Nephron progenitor cell (in vitro differentiated cells): ENCODE results near the gene RENBP.
A peak's percentile ranks its signal among the peaks of the same experiment; 100 is the strongest.

Experiments used
- DNase-seq: peaks from one replicate; pipeline ENCODE4 v3.0.0; 2021
- H3K27ac Mint-ChIP-seq: 2 replicates; pipeline ENCODE4 v1.8.0; 2021; ENCODE audit warnings: mild to moderate bottlenecking, moderate library complexity, mixed read lengths
- H3K27me3 Mint-ChIP-seq: 2 replicates; pipeline ENCODE4 v1.8.0; 2021; ENCODE audit warnings: mild to moderate bottlenecking, low read depth, mixed read lengths; ENCODE audit not compliant: poor library complexity
- H3K36me3 Mint-ChIP-seq: 2 replicates; pipeline ENCODE4 v1.8.0; 2021; ENCODE audit warnings: low read depth, mixed read lengths
- H3K4me1 Mint-ChIP-seq: 2 replicates; pipeline ENCODE4 v1.8.0; 2021; ENCODE audit warnings: mixed read lengths
- H3K4me3 Mint-ChIP-seq: 2 replicates; pipeline ENCODE4 v1.8.0; 2021; ENCODE audit warnings: mild to moderate bottlenecking, moderate library complexity, mixed read lengths
- H3K9me3 Mint-ChIP-seq: 2 replicates; pipeline ENCODE4 v1.8.0; 2021; ENCODE audit warnings: mild to moderate bottlenecking, moderate library complexity, mixed read lengths
- TF ChIP-seq, protein P1 (sequence below): fragments of 200-600 bp; sonication (generic); IDR thresholded peaks from 2 replicates; pipeline ENCODE4 v1.5.0; 2021; ENCODE audit warnings: antibody characterized with exemption

RENBP gene

DNA sequence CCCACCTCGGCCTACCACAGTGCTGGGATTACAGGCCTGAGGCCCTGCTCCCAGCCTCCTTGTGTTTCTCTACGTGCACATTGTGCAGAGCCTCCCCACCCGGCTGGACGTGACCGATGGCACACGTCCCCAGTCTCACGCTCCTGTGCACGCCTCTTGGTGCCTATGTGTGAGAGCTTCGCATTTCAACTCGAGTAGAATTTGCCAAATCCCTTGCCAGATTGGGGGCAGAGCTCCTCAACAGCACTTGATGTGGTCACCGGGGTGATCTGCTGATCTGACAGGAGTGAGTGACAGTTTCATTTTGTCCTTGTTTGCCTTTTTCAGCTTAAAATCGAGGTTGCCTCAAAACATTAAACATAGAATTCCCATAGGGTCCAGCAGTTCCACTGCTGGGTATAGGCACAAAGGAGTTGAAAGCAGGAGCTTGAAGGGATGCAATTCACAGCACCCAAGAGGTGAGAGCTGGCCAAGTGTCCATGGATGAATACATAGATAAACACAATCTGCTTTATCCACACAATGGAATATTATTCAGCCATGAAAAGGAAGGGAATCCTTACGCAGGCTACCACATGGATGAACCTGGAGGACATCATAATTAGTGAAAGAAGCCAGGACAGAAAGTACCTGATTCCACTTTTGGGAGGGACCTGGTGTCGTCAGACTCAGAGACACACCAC, 45.7 kb upstream of the RENBP start:
- peaks cover 25% of the 10 kb centered on the region for H3K4me1 Mint-ChIP-seq
- no peak overlapping the region for H3K27ac Mint-ChIP-seq
- TF ChIP-seq, protein P1, sequence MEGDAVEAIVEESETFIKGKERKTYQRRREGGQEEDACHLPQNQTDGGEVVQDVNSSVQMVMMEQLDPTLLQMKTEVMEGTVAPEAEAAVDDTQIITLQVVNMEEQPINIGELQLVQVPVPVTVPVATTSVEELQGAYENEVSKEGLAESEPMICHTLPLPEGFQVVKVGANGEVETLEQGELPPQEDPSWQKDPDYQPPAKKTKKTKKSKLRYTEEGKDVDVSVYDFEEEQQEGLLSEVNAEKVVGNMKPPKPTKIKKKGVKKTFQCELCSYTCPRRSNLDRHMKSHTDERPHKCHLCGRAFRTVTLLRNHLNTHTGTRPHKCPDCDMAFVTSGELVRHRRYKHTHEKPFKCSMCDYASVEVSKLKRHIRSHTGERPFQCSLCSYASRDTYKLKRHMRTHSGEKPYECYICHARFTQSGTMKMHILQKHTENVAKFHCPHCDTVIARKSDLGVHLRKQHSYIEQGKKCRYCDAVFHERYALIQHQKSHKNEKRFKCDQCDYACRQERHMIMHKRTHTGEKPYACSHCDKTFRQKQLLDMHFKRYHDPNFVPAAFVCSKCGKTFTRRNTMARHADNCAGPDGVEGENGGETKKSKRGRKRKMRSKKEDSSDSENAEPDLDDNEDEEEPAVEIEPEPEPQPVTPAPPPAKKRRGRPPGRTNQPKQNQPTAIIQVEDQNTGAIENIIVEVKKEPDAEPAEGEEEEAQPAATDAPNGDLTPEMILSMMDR, result no peak
- no peak for DNase-seq
- peaks cover 54% of the 10 kb centered on the region for H3K9me3 Mint-ChIP-seq
- H3K27me3 Mint-ChIP-seq, result peaks cover 5% of the 10 kb centered on the region
- no peak overlapping the region for H3K4me3 Mint-ChIP-seq
- no peaks in the 10 kb centered on the region for H3K36me3 Mint-ChIP-seq

DNA sequence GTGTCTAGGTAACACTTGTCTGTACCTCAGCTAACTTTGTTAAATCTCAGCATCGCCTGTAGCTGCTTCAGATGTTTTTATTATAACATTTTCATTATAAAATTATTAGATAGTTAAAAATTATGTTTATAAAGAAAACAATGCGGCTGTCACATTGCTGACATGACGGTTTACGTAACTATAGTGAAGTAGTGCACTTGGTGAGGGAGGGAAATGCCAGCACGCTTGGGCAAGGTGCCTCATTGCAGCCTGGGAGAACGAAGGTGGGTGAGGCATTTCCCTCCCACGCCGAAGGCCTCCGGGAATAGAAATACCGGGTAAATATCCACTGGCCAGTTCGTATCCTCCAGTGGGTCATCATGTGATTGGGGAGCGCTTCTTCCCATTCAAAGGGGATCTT, 44.0 kb upstream of the RENBP start:
- H3K27ac Mint-ChIP-seq, result no peak overlapping the region
- no peak overlapping the region for H3K4me3 Mint-ChIP-seq
- no peak for DNase-seq
- TF ChIP-seq, protein P1, result no peak
- peaks cover 5% of the 10 kb centered on the region for H3K27me3 Mint-ChIP-seq
- H3K36me3 Mint-ChIP-seq, result no peaks in the 10 kb centered on the region
- peaks cover 52% of the 10 kb centered on the region for H3K9me3 Mint-ChIP-seq
- H3K4me1 Mint-ChIP-seq, result peaks cover 21% of the 10 kb centered on the region

DNA sequence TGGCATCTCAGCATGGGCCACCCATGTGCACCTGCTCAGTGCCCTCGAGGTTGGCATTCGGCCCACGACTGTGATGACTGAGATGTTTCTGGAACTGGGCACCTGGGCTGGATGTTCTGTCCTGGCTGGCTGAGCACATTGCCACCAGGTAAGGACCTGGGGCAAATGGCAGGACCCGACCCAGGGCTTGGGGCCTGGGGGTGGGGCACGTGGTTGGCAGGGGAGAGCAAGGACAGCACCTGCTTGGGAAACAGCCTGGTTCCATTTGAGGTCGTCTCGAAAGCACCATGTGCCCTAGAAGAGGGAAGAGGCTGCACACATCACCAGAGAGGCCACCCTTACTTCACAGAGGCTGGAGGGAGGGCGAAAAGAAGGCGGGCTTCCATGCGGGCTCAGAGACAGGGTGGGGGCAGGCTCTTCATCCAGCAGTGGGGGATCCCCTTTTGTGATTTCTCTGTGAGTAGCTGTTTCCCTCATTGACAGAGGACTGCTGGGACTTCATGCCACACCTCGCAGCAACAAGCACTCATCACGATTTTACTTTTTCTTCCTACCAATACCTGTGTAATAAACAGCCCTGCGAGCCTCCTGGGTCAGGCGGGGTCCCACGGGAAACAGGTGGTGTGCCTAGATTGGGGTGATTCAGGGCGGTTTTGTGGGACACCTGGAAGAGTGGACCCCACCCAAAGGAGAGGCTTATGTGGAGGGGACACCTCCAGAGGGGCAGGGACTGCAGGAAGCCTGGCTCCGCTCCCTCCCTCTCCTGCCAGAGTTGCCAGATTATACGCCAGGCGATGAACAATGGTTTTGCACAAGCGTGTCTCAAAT, 40.1 kb upstream of the RENBP start:
- TF ChIP-seq, protein P1, result no peak

DNA sequence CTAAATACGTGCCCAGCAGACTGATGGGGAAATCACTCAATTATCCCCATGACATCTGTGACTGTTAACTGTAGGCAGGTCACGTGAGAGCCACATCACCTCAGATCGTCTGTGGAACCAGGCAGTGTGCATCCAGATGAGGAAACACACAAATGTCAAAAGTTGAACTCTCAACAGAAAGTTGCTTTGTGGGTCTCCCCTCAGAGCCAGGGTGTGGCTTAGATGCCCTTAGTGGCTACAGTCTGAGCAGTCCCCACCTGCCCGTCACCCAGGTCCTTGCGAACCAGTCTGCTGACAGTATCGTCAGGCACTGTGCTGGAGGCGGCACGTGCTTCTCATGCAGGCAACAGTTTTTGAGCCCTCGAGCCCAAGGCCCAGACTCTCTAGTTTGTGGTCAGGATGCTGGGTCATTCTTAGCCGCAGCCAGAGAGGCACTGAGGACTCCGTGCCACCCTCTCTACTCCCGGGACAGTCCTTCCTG, 38.9 kb upstream of the RENBP start:
- Mint-ChIP-seq H3K36me3 (peaks cover 15% of the 10 kb centered on the region), H3K27me3 (peaks cover 2% of the 10 kb centered on the region)
- TF ChIP-seq, protein P1, result no peak

More for the DNA sequence above, 40.1 kb upstream of the RENBP start:
- H3K27ac Mint-ChIP-seq, result no peak overlapping the region
- DNase-seq, result no peak
- peaks cover 15% of the 10 kb centered on the region for H3K36me3 Mint-ChIP-seq
- peaks cover 40% of the 10 kb centered on the region for H3K9me3 Mint-ChIP-seq
- H3K27me3 Mint-ChIP-seq, result peaks cover 2% of the 10 kb centered on the region
- H3K4me3 Mint-ChIP-seq, result no peak overlapping the region
- peaks cover 28% of the 10 kb centered on the region for H3K4me1 Mint-ChIP-seq

DNA sequence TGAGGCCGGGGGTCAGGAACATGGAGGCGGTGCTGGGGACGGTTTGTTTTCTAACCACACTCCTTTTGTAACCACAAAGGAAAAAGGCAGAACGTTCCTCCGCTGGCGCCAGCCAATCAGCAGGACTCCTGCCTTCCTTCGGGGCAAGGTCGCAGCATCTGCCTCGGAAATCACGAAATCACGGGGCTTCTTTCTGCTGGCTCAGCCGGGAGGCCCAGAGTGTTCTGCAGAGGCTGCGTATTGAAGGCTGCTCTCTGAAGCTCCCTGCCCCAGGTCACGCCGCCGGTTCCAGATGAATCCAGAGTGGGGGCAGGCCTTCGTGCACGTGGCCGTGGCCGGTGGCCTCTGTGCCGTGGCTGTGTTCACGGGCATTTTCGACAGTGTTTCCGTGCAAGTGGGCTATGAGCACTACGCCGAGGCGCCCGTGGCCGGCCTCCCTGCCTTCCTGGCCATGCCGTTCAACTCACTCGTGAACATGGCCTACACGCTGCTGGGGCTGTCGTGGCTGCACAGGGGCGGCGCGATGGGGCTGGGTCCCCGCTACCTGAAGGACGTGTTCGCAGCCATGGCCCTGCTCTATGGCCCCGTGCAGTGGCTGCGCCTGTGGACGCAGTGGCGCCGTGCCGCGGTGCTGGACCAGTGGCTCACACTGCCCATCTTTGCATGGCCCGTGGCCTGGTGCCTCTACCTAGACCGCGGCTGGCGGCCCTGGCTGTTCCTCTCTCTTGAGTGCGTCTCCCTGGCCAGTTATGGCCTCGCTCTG, 37.5 kb upstream of the RENBP start:
- Mint-ChIP-seq H3K27me3 (no peaks in the 10 kb centered on the region), H3K4me1 (peaks cover 18% of the 10 kb centered on the region), H3K9me3 (peaks cover 33% of the 10 kb centered on the region), H3K27ac (peak overlapping the region; percentile 87), H3K4me3 (no peak overlapping the region), H3K36me3 (peaks cover 15% of the 10 kb centered on the region)
- TF ChIP-seq, protein P1, result no peak
- no peak for DNase-seq

More for the DNA sequence above, 38.9 kb upstream of the RENBP start:
- Mint-ChIP-seq H3K27ac (no peak overlapping the region), H3K9me3 (peaks cover 35% of the 10 kb centered on the region), H3K4me3 (no peak overlapping the region), H3K4me1 (peaks cover 21% of the 10 kb centered on the region)
- no peak for DNase-seq
